ENCODE data around the gene RPTOR.

Gene RPTOR

GRCh38 chr17:80923211-80924110, 378.8 kb downstream of the RPTOR start:
- DNase-seq = no peak

- DNase-seq = no peak
Observed at GRCh38 chr17:80924111-80924806, 379.6 kb downstream of the RPTOR start.

- DNase-seq = no peak
Observed at GRCh38 chr17:80924807-80925610, 380.4 kb downstream of the RPTOR start.

- no peak for DNase-seq
Observed at GRCh38 chr17:80925688-80926335, 381.2 kb downstream of the RPTOR start.

GRCh38 chr17:80926591-80927250, 382.1 kb downstream of the RPTOR start:
- DNase-seq = no peak

GRCh38 chr17:80927791-80928216, 383.2 kb downstream of the RPTOR start:
- no peak for DNase-seq

- DNase-seq = no peak
Observed at GRCh38 chr17:80929449-80929848, 384.8 kb downstream of the RPTOR start.

GRCh38 chr17:80930335-80931279, 386.0 kb downstream of the RPTOR start:
- DNase-seq = no peak

GRCh38 chr17:80931421-80932265, 387.0 kb downstream of the RPTOR start:
- peak; percentile 8 for DNase-seq

- DNase-seq = no peak
Observed at GRCh38 chr17:80935526-80935925, 390.9 kb downstream of the RPTOR start.

GRCh38 chr17:80936218-80936617, 391.6 kb downstream of the RPTOR start:
- DNase-seq = no peak

- no peak for DNase-seq
Observed at GRCh38 chr17:80936723-80937122, 392.1 kb downstream of the RPTOR start.

- DNase-seq = no peak
Observed at GRCh38 chr17:80937462-80938381, 393.1 kb downstream of the RPTOR start.

- no peak for DNase-seq
Observed at GRCh38 chr17:80938556-80938955, 393.9 kb downstream of the RPTOR start.

GRCh38 chr17:80939151-80940145, 394.8 kb downstream of the RPTOR start:
- DNase-seq = no peak

GRCh38 chr17:80940171-80941123, 395.8 kb downstream of the RPTOR start:
- DNase-seq = no peak
